Endothelial cell of umbilical vein (primary cell): Measurements from ENCODE around the gene ACAA1. TPM values are rescaled to one million over a fixed set of nuclear protein-coding genes. Genes with fewer than 3 reads are reported as not detected.

Experiments used
- BruUV-seq: library from RNA; stranded (reverse); fragments of 400-500 nt; replicated peaks from 2 replicates; lab custom pipeline; 2021; lab: Mats Ljungman, UMichigan
- CTCF ChIA-PET: fragments of 300-600, 350-600 bp; sonication (Branson Sonifier 250); formaldehyde crosslinking; loops from one replicate; lab custom pipeline; 2021; ENCODE audit warnings: antibody characterized with exemption, inconsistent platforms; lab: Charles Lee
- POLR2A ChIA-PET: fragments of 300-600, 350-600 bp; sonication (Branson Sonifier 250); formaldehyde crosslinking; loops from one replicate; lab custom pipeline; 2021; ENCODE audit warnings: antibody characterized with exemption, inconsistent platforms; lab: Charles Lee
- DNase-seq: peaks from one replicate; pipeline ENCODE4 v3.0.0-alpha.2; 2011; ENCODE audit warnings: low read depth, low spot score
- FAIRE-seq: peaks from 2 replicates; lab custom pipeline; 2011; peaks lifted over from hg19 to GRCh38; lab: Jason Lieb, UNC
- H2AFZ ChIP-seq: 2 replicates; pipeline ENCODE4 v1.6.0; 2012; ENCODE audit warnings: low read depth, low read length, control low read depth, inconsistent platforms
- H3K27ac ChIP-seq: 2 replicates; pipeline ENCODE4 v1.5.1; 2011; ENCODE audit warnings: low read depth, mild to moderate bottlenecking, control low read depth, low read length, moderate library complexity; ENCODE audit not compliant: insufficient read depth
- H3K27me3 ChIP-seq, 2 experiments: 2 replicates each; pipeline versions ENCODE4 v1.6.0 to v1.6.1; 2011; ENCODE audit warnings: low read length in 2 of 2, mixed read lengths in 1 of 2; ENCODE audit not compliant: control insufficient read depth in 2 of 2, insufficient read depth in 2 of 2
- H3K36me3 ChIP-seq, 2 experiments: 2 replicates in 1 of 2; 3 replicates in 1 of 2; pipeline ENCODE4 v1.5.1; 2011; ENCODE audit warnings: low read length in 2 of 2, mild to moderate bottlenecking in 1 of 2, moderate library complexity in 1 of 2; ENCODE audit not compliant: control insufficient read depth in 2 of 2, insufficient read depth in 2 of 2; ENCODE audit errors: extremely low read depth in 1 of 2
- H3K4me1 ChIP-seq: 3 replicates; pipeline ENCODE4 v1.5.1; 2011; ENCODE audit warnings: mild to moderate bottlenecking, low read length; ENCODE audit not compliant: control insufficient read depth, insufficient read depth; ENCODE audit errors: extremely low read depth
- H3K4me2 ChIP-seq: 2 replicates; pipeline ENCODE4 v1.6.1; 2011; ENCODE audit warnings: low read length, control low read depth, mixed read lengths; ENCODE audit not compliant: insufficient read depth
- H3K4me3 ChIP-seq, 3 experiments: fragments of 200-600 bp in 1 of 3; sonication (generic), shearing (Covaris generic) in 1 of 3; replicated peaks in 1 of 3; 2 replicates each; pipeline ENCODE4 v1.5.1; 2011 to 2016; ENCODE audit warnings: control low read depth in 3 of 3, low read length in 3 of 3, mild to moderate bottlenecking in 2 of 3, inconsistent platforms in 1 of 3, low read depth in 1 of 3, moderate library complexity in 1 of 3; ENCODE audit not compliant: insufficient read depth in 1 of 3
- H3K79me2 ChIP-seq: 2 replicates; pipeline ENCODE4 v1.6.0; 2012; ENCODE audit warnings: low read length, inconsistent platforms; ENCODE audit not compliant: control insufficient read depth, insufficient read depth
- H3K9ac ChIP-seq: replicated peaks from 2 replicates; pipeline ENCODE3; 2011; ENCODE audit warnings: low read length, control low read depth; ENCODE audit not compliant: insufficient read depth; ENCODE audit errors: extremely low read depth
- H3K9me1 ChIP-seq: replicated peaks from 3 replicates; pipeline ENCODE4 v1.6.0; 2011; ENCODE audit warnings: mild to moderate bottlenecking, low read length; ENCODE audit not compliant: control insufficient read depth, insufficient read depth; ENCODE audit errors: extremely low read depth
- H3K9me3 ChIP-seq: replicated peaks from 2 replicates; pipeline ENCODE4 v1.5.1; 2012; ENCODE audit warnings: low read length, inconsistent platforms; ENCODE audit not compliant: control insufficient read depth, insufficient read depth
- H4K20me1 ChIP-seq: replicated peaks from 2 replicates; pipeline ENCODE3; 2011; ENCODE audit warnings: mild to moderate bottlenecking, low read length; ENCODE audit not compliant: control insufficient read depth, insufficient read depth; ENCODE audit errors: extremely low read depth
- CTCF ChIP-seq, 2 donors: IDR thresholded peaks; 1 replicate in 1 of 2; 2 replicates in 1 of 2; pipeline ENCODE4 v1.5.1; 2011; ENCODE audit warnings: low read length in 2 of 2, mild to moderate bottlenecking in 2 of 2, moderate library complexity in 2 of 2, control low read depth in 1 of 2, inconsistent platforms in 1 of 2, low read depth in 1 of 2; ENCODE audit not compliant: insufficient read depth in 1 of 2; ENCODE audit errors: extremely low read depth in 1 of 2
- EZH2 ChIP-seq: IDR thresholded peaks from 2 replicates; pipeline ENCODE4 v1.6.1; 2012; ENCODE audit warnings: borderline replicate concordance, low read depth, mild to moderate bottlenecking, moderate library complexity, low read length, inconsistent platforms; ENCODE audit not compliant: severe bottlenecking
- FOS ChIP-seq: IDR thresholded peaks from 2 replicates; pipeline ENCODE4 v1.6.1; 2011; ENCODE audit warnings: mild to moderate bottlenecking, low read length, moderate library complexity, borderline replicate concordance; ENCODE audit not compliant: insufficient read depth
- GATA2 ChIP-seq: IDR thresholded peaks from 2 replicates; pipeline ENCODE4 v1.7.0; 2011; ENCODE audit warnings: low read depth, mild to moderate bottlenecking, moderate library complexity, mixed read lengths, low read length; ENCODE audit not compliant: insufficient read length, insufficient read depth
- JUN ChIP-seq: IDR thresholded peaks from 2 replicates; pipeline ENCODE4 v1.6.1; 2011; ENCODE audit warnings: borderline replicate concordance, low read depth; ENCODE audit not compliant: insufficient read length, insufficient read depth
- MYC ChIP-seq: IDR thresholded peaks from one replicate; pipeline ENCODE4 v1.6.1; 2011; ENCODE audit warnings: mild to moderate bottlenecking, low read depth, low read length
- POLR2A ChIP-seq: IDR thresholded peaks from 2 replicates; pipeline ENCODE4 v1.6.1; 2012; ENCODE audit warnings: low read depth, mild to moderate bottlenecking, control low read depth, low read length
- POLR2AphosphoS5 ChIP-seq: IDR thresholded peaks from 2 replicates; pipeline ENCODE4 v1.6.1; 2012; ENCODE audit warnings: low read depth, mild to moderate bottlenecking, control low read depth, low read length, moderate library complexity; ENCODE audit not compliant: insufficient read depth
- dilution Hi-C: fragments of 300-500 bp; cut with MboI; formaldehyde crosslinking; loops from one replicate; pipeline ENCODE4 v1.15.0; 2019; ENCODE audit warnings: low sequenced_read_pairs; ENCODE audit not compliant: extremely low pct_ligation_motif_present
- intact Hi-C: fragments of 100-400 bp; cut with micrococcal nuclease; formaldehyde crosslinking; loops from one replicate; pipeline ENCODE4 v1.10.0; 2022
- polyA plus RNA-seq, 4 experiments: library from polyadenylated mRNA; depleted of rRNA in 3 of 4; stranded (reverse) in 3 of 4; unstranded in 1 of 4; fragments of >200 nt; gene quantifications; 2 replicates each; pipeline versions ENCODE4 v1.2.1 to v1.2.3, GENCODE V29; 2011 to 2012; ENCODE audit warnings: missing spikeins in 1 of 4
- total RNA-seq: library from RNA; stranded (reverse); gene quantifications from 2 replicates; pipeline ENCODE4 v1.2.3, GENCODE V29; 2021

Gene ACAA1
- total and polyA plus RNA-seq, 2 donors (not counting 3 experiments of a cell fraction or from before 2014, with no cell fraction given), result 52.1 to 53.8 TPM

- Histone ChIP-seq H3K79me2 (no peaks in the 10 kb centered on the region), H3K27me3 (peaks cover 3 to 10% of the 10 kb centered on the region in 2 experiments), H3K4me1 (no peaks in the 10 kb centered on the region), H3K27ac (no peak overlapping the region), H4K20me1 (no peaks in the 10 kb centered on the region), H2AFZ (no peak overlapping the region), H3K9me1 (no peaks in the 10 kb centered on the region), H3K36me3 (peaks cover 0 to 6% of the 10 kb centered on the region in 2 experiments), H3K9me3 (no peaks in the 10 kb centered on the region), H3K9ac (no peak overlapping the region), H3K4me2 (no peak overlapping the region), H3K4me3 (no peak overlapping the region)
- DNase-seq (no peak), FAIRE-seq (no peak)
- CTCF ChIA-PET, result no interaction called here
- no TSS peak for BruUV-seq
- intact Hi-C loops (no loop called here), dilution Hi-C loops (no loop called here)
- POLR2A ChIA-PET, result no interaction called here
- no peak for TF ChIP-seq POLR2A
- TF ChIP-seq MYC, result no peak
- TF ChIP-seq CTCF (IDR thresholded peaks at IDR 0.05; ENCODE audit: extremely low read depth in 1 of 2, insufficient read depth in 1 of 2, low read depth in 1 of 2, low read length in 2 of 2), result no peak
- no peak for TF ChIP-seq GATA2
- TF ChIP-seq FOS, result no peak
Observed at GRCh38 chr3:38146504-38146903, 9.6 kb upstream of the ACAA1 start.

- BruUV-seq, result no TSS peak
- no peak for FAIRE-seq
- Histone ChIP-seq H2AFZ (no peak overlapping the region), H3K4me3 (no peak overlapping the region), H3K36me3 (peaks cover 0 to 14% of the 10 kb centered on the region in 2 experiments), H3K9me3 (no peaks in the 10 kb centered on the region), H3K27ac (no peak overlapping the region), H3K4me1 (peaks cover 10% of the 10 kb centered on the region), H4K20me1 (no peaks in the 10 kb centered on the region), H3K4me2 (no peak overlapping the region), H3K79me2 (no peaks in the 10 kb centered on the region), H3K9me1 (no peaks in the 10 kb centered on the region), H3K27me3 (peaks cover 3 to 10% of the 10 kb centered on the region in 2 experiments), H3K9ac (no peak overlapping the region)
- dilution Hi-C loops, result no loop called here
- CTCF ChIA-PET, result interaction anchor here (0.7 kb wide), 1 partner anchor 15 kb away, joined by 3 read pairs; no protein-coding TSS in a partner anchor
- TF ChIP-seq FOS (no peak), EZH2 (no peak), POLR2A (no peak), POLR2AphosphoS5 (no peak), JUN (no peak)
- DNase-seq, result no peak
- intact Hi-C loops, result no loop called here
- POLR2A ChIA-PET, result interaction anchor here (1.1 kb wide), 1 partner anchor 21 kb away, joined by 3 read pairs; the partner anchor contains the start of gene OXSR1
Observed at GRCh38 chr3:38143511-38143910, 6.6 kb upstream of the ACAA1 start.
